ENCODE measurements around the gene ZFAND3. TPM values are rescaled to one million over a fixed set of nuclear protein-coding genes. Genes with fewer than 3 reads are reported as not detected.

ZFAND3 gene
- polyA plus RNA-seq, 1 donor = 84.0 TPM

DNA sequence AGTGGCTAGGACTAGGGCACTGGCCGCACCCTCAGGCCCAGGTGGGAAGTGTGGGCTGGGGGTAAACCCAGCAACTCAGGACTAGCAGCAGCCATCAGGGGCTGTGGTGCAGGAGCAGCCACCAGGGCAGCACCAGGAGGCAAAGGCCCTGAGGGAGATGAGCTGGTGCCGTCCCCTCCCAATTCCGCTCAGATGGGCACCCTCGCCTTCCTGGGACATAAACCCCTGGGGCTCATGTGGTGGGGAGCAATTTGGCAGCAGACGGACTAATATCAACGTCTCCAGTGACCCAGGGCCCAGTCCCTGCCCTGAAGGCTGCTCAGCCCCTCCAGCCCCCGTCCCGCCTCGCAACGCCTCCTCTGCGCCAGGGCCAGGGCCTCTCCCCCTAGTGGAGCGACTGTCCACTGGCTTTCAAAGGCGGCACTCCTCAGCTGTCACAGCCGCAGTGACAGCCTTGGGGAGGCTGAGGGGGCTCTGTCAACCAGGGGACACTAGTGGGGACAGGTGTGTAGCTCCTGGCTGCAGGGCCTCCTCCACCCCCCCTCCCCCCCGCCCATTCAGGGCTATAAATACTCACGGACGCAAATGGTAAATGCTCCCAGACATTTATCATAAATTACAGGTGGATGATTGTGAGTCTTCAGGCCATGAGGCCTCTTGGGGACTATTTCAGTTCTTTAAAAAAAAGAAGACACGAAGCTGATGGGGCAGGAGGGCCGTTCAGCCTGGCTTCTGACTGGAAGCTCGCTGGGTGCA is 349.9 kb downstream of the ZFAND3 start:
- DNase-seq (ENCODE audit: low read depth) = no peak

DNA sequence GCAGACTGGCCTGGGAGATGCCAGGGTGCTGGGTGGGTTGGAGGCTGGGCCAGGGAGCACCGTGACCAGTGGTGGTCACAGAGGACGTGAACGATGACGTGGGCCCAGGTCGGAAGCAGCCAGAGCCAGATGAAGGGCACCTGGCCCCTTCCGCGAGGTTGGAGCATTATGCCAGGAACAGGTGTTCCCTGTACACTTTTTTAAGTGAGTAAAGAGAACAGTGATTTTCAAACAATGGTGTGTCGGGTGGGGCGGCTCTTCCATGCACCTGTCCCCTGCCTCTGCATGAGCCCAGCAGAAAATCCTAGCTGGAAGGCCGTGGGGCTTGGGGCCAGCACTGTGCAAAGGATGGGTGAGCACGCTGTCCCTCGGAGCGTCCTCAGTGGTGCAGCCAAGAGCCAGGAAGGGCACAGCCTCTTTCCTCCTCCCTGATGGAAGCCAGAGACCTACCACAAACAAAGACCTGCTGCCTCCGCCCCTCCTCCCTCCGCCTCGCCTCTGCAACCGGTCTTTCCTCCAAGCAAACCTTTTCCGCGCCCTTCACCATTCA is 350.5 kb downstream of the ZFAND3 start:
- DNase-seq (ENCODE audit: low read depth) = no peak

DNA sequence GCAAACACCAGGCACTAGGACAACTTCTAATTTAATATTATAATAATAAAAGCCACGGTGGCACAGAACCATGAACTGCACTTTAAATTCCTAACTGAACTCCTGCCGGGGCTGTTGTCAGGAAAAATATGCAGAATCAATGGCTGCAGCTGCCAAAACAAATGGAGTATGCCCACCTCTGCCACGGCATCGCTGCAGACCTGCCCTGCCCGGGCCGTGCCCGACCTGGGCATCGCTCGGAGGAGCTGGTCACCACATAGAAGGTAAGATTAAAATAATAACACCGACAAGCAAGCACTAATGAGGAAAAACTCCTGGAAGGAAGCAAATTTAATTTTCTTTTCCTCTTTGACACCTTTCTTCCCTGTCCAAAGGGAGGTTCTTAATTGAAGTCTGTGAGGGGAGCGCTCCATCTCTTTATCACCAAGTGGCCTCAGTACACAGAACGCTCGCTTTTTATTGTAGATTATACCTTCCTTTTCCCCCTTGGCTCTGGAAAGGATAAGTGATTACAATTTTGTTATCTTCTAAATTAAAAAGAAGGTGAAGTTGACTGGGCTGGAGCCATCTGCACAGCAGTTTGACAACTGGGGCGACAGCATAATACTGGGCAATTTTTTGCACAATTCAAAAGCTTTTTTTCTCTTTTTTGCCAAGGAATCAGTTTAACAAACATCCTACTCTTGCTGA is 351.3 kb downstream of the ZFAND3 start:
- no peak for DNase-seq (ENCODE audit: low read depth)

DNA sequence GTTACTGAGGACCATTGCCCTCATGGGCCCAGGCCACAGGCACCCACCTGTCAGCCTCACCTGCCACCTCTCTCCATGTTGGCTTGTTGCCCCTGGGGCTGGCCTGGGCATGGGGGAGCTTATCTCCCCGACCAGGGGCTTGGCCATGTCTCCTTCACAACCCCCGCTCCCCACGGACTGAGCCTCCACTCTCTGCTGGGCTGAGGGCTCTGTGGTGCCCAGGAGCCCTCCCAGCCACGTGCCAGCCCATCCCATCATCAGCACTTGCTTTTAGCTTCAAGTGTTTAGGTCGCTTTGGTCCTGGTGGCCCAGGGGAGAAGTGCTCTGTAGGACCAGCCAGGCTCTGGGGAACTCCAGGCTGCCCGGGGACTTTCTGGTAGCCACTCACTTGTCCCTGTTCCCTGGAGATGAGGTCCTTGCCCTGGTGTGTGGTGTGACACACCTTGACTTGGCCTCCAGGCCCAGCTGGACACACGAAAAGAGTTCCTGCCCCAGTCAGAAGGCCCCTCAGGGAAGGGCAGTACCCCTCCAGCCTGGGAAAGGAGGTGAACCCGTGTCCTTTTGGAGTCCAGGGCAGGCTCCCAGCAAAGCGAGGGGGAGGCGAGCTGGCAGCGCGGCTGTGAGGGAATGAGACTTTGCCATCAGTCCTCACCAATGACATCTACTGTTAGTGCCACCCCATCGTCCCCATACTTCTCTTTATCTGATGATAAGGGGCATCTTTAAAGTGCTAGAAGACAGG is 352.6 kb downstream of the ZFAND3 start:
- no peak for DNase-seq (ENCODE audit: low read depth)

DNA sequence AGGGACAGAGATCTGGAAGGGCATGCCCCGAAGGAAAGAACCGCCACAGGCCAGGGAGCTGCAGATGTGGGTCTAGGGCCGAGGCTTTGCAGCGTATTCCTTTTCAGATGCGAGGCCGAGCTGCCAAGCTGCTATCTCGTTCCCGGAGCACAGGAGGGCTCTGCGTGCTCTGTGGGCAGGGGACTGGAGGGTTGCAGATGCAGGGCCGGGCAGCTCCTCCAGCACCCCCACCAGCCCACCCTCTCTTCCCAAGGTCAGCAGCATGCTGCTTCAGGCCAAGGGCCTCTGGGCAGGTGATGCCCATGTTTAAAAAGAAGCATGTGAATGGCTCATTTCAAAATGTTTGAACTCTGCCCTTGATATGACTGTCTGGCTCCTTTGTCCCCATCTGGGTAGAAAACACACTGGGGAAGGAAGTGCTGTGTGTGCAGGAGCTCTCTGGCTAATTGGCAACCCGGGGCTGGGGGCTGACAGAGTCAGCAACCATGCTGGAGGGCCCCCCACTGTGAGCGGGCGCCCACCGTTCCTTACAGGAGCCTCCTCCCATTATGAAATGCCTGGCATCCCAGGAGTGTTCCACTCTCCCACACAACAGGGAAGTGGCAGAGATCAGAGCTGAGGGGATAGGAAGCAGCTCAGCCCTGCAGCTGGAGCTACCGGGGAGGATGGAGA is 353.3 kb downstream of the ZFAND3 start:
- DNase-seq (ENCODE audit: low read depth) = no peak

DNA sequence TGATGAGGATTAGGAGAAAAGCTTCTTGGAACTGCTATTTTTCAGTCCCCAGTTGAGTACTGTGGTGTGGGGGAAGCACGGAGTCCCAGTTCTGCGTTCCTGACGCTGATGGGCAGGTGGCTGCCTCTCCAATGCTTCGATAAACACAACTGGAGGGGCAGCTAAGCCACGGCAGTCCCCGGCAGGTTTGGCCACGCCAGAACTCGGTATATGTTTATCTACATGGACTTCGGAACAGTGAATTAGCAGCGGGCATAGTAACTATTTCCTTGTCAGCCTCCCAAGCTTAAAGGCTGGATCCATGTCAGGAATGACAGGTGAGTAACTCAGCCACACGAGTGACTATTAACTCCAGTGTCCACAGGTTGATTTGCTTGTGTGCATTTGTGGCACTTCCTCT is 354.4 kb downstream of the ZFAND3 start:
- no peak for DNase-seq (ENCODE audit: low read depth)

DNA sequence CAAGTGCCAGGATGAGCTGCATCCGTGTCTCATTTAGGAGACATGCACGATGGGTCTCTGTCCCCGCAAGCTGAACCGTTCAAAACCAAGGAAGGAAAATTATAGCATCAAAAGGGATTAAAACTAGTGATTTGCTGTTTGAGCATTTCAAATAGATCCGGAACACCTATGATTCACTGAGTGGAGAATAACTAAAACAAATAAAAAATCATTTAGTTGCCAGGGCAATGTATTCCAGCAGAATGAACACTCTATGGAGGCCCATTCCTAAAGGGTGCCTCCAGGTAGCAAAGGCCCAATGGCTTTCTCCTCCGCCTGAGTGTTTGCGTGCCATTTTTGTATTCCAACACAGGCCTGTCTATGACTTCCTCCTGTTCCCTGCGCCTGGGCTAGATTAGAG is 354.8 kb downstream of the ZFAND3 start:
- DNase-seq (ENCODE audit: low read depth) = no peak

DNA sequence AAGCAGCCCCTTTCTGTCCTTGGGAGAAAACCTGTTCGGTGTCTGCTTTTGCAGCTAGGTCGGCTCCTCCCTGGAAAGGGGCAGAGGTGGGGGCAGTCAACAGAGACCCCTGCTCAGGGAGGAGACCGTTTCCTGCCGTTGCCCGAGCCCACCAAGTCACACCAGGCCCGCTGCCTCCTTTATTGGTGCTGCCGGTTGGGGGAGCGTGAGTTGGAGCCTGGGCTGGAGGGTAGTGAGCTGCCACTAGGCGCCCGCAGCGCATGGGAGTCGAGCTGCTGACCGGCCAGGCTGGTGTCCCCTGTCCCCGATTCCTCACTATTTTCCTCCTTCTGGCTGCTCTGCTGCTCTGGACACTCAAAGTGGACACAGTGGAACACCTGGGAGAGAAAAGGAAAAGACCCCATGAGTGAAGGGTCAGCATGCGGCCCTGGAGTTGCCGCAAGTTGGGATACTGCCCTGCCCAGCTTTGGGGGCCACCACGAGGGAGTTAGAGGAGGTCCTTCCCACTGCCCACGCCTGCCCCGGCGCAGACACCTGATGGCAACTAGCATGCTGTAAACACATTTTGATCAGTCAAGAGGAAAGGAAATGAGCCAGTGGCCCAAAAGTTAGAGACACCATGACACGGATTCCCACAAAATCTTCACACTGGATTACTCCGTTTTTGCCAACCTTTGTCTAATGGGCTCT is 355.4 kb downstream of the ZFAND3 start:
- no peak for DNase-seq (ENCODE audit: low read depth)

DNA sequence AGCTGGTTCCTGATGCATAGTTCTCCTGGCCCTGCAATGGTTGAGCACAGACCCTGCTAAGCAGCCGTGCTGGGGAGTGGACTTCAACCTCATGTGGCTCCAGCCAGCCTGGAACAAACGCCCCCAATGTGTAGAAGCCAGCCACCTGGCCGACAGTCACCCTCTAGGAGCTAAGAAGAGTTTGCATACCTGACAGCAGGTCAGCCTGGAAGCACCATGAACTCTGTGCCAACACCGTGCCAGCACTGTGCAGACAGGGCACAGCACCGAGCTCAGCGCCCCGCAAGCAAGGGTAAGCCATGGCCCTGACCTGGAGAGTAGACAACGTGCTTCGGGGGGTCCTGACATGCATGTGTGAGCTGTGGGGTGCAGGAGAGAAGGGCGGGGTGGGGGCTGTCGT is 356.3 kb downstream of the ZFAND3 start:
- no peak for DNase-seq (ENCODE audit: low read depth)

DNA sequence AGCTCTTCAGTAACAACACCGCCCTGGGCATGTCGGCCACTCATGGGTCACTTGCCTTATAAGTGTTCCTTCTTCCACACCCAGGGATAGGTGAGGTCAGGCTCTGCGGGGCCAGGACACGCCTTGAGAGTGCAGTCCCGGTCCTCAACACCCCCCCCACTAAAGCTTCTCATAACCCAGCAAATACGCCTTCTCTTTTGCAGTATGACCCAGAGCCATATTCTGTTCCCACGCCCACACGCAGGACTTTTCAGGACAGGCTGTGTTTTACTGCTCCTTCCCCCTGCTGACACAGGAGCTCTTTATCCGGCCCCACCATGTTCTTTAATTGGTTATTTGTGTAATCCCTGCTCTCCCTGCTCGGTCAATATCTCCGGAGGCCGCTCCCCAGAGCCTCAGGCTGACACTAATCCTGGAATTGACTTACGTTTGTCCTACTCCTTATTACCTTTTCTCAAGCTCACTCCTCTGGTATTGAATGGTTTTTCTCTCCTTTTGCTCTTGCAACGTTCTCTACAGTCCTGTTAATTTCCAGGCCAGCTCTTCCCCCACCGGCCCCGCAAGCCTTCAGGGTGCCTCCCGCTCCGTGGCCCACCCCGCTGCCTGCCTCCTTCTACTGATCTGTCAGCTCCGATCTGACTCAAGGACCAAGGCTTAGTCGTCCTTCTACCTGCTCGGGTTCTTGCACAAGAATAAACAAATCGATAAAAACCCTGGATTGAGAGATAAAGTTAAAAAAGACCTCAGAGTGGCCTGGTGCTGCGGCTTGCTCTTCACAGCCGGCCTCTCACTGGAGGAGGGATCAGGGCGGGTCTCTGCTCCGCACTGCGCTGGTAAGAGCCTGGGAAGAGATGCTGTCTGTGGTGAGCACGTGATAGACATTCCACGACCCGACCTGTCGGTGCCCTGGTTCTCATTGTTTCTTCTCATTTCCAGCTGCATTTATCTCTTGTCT is 357.5 kb downstream of the ZFAND3 start:
- no peak for DNase-seq (ENCODE audit: low read depth)

DNA sequence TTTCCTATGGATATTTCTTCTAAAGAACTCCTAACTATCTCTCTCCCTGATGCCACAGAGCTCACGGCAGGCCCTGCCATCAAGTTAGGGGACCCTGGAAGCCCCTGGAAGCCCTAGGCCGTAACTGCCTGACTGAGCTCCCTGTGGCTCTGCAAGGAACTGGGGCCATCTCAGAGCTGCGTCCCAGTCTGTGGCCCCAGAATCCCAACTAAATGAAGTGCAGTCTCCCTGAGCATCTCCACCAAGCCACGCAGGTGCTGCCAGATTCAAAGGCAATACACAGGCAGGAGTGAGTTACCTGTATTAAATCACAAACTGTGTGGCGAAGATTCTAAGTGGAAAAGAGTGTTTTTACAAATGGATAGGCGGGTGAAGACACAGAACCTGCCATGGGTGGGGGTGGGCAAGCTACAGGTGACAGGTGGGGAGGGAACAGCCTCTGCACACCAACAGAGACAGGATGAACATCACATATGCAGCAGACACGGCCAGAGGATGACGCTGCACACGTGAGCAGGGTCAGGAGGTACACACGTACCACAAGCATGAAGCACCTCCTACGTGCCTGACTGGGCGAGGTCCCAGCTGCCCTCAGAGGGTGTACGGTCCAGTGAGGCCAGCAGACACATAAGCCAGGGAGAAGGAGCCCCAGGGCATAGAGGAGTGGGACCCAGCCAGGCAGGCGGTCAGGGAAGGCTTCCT is 358.5 kb downstream of the ZFAND3 start:
- no peak for DNase-seq (ENCODE audit: low read depth)

DNA sequence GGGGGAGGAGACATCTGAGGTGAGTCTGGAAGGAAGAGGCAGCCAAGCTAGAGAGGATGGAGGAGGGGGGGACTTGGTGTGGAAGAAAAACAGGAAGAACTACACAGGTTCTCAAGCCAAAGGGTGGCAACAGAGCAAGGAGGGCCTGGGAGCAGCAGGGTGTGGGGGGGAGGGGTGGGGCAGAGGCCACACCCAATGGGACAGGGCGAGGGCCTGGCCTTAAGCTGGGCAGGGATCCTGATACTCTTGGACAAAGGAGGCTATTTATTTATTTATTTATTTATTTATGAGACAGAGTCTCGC is 359.0 kb downstream of the ZFAND3 start:
- no peak for DNase-seq (ENCODE audit: low read depth)

DNA sequence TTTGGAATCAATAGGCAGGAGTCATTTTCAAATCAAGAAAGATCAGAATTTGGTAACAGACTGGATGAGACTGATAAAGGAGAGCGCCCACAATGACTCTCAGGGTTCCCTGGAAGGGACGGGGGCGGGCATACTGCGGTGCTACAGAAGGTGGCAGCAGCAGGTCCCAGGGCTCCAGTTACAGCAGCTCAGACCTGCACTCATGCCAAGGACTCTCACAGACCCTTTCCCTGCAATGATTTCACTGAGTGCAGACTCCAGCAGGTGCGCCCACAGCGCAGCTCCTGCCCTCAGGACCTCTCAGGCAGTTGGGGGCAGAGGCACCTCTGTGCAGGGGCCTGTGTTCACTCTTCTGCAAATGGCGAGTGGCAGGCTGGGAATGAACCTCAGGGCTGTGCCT is 359.8 kb downstream of the ZFAND3 start:
- no peak for DNase-seq (ENCODE audit: low read depth)

DNA sequence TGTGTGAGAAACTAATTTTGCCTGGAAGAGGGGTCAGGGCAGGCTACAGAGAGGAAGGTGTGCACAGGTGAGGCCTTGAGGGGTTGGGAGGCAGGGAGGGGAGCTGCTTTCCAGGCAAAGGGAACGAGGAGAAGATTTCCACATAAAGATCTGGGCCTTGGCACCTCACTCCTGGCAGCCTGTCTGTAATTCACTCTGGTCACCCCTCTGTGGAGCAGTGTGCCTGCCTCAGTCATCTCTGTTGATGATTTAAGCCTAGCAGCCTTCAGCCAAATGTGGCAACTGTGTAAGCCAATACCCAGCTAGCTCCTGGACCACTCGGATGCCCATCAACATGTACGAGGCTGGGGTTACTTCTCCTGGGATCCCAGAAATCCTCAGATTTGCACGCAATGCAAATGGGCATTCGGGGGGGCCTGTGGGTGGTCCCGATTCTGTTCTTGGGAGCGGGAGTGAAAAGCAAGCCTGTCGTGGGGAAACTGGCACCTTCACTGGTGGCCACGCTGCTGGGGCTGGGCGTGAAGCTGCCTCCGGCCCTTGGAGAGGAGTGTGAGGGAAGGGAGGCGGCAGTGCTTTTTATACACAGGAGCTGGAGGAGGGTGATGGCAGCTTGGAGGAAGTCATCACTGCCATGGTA is 360.4 kb downstream of the ZFAND3 start:
- no peak for DNase-seq (ENCODE audit: low read depth)

DNA sequence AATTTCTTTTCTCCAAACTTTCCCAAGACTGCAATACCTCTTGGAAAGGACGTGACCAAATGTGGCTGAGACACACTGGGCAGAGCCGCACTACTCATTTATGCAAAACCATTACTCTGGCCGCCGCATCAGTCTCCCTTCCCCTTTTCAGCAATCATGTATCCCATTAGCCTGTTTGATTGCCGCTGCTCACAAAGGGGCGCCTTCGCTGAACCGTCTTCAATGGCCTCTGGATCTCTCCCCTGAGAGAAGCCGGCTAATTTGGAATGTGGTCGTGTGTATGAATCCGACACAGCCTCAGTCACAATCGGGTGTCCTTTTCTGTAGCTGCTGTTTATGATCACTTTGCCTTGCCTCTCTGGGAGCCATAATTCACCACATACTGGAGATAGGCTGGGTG is 361.1 kb downstream of the ZFAND3 start:
- no peak for DNase-seq (ENCODE audit: low read depth)

DNA sequence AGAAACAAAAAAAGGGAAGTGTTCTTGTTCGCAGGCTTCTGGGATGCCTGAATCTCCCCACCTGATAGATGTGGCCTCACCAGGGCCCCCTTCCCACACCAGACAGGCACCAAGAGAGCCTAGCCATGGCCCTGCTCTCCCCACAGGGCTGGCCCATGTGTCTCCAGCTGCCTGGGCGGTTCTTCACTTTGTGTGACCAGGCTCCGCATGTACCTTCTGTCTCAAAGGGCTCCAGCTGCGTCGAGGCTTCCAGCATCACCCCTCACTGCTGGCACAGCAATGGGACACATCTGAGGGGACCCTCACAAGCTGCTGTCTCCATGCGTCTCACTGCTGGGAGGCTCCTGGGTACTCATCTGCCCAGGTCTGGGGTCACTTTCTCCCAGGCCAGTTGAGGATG is 362.9 kb downstream of the ZFAND3 start:
- DNase-seq (ENCODE audit: low read depth) = no peak

DNA sequence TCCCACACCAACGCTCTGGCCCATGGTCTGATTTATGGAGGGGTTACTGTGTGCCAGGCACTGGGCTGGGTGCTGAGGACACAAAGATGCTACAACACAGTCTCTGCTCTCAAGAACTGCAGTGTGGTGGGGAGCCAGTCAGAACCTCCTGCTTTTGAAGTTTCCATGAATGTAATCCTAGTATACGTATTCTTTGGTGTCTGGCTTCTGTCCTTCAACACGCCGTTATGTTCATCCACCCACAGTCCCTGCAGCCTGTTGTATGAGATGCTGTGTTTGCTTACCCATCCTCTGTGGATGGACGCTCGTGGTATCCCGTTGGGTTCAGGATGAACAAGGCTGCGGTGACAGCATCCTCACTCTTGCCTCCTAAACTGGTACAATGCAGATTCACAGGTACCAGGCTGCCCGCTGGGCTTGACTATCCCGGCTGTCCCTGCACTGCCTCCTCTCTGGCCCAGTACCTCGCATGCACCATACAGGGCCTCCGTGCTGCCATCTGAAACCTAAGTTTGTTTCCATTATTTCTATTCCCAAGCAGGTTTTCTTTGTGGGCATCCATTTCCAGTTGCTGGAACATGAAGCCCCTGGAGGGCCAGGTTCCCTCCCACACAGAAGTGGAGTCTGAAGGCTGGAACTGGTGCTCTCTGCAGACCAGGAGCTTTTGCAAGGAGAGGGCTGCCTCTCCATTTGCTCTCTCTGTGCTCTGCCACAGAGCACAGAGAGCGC is 364.5 kb downstream of the ZFAND3 start:
- DNase-seq (ENCODE audit: low read depth) = no peak

DNA sequence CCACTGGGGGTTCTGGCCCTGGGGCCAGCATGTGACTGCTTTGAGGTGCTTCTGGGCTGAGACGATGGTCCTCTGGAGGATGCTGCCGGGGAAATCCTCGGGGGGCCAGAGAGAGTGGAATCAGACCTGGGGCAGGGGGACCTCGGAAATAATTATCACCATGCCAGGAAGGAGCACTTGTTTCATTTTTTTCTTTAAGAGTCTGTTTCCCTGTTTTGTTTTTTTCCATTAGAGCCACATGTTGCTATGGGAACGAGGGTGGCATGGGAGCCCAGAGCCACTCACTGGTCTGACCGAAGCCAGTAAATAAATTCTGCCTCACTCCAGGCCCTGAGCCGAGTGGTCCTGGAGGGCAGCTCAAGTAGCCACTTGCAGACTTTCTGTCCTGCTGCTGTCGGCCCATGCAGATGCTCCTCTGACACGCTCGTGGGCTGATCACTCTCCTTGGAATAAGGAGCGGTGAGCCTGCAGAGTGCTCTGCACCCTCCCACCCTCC is 365.1 kb downstream of the ZFAND3 start:
- DNase-seq (ENCODE audit: low read depth) = no peak
